Vagina (tissue), 2 donors: ENCODE results near the gene SPOPL.

Experiments used
- CTCF ChIP-seq, 3 experiments: fragments of 450-650 bp in 2 of 3; fragments of 200-600 bp in 1 of 3; sonication (generic) in 1 of 3; IDR thresholded peaks; one replicate each; pipeline ENCODE4 v1.5.1; 2017 to 2019; ENCODE audit warnings: antibody characterized with exemption in 3 of 3, mild to moderate bottlenecking in 2 of 3, moderate library complexity in 2 of 3
- POLR2A ChIP-seq, 2 donors: fragments of 450-650 bp; IDR thresholded peaks; one replicate each; pipeline ENCODE4 v1.6.1; 2017; ENCODE audit warnings: antibody characterized with exemption in 2 of 2, mild to moderate bottlenecking in 2 of 2, moderate library complexity in 2 of 2

GRCh38 chr2:138548796-138549195 is 47.2 kb downstream of the SPOPL start:
- no peak for TF ChIP-seq CTCF (IDR thresholded peaks at IDR 0.05)
- TF ChIP-seq POLR2A (IDR thresholded peaks at IDR 0.05), result no peak
